GM12892 (cell line): ENCODE data around the gene COX5A.

Experiments
- POLR2A ChIP-seq: IDR thresholded peaks from 2 replicates; pipeline ENCODE4 v1.6.1; 2011; ENCODE audit warnings: low read depth, low read length, control low read depth
- POLR2AphosphoS5 ChIP-seq: IDR thresholded peaks from 2 replicates; pipeline ENCODE4 v1.6.1; 2011; ENCODE audit warnings: low read depth, low read length, control low read depth

- TF ChIP-seq POLR2AphosphoS5 (no peak), POLR2A (no peak)
Observed at GRCh38 chr15:74892313-74892712, 45.6 kb downstream of the COX5A start.
